ENCODE measurements around the gene OR52I2.

OR52I2 gene

DNA sequence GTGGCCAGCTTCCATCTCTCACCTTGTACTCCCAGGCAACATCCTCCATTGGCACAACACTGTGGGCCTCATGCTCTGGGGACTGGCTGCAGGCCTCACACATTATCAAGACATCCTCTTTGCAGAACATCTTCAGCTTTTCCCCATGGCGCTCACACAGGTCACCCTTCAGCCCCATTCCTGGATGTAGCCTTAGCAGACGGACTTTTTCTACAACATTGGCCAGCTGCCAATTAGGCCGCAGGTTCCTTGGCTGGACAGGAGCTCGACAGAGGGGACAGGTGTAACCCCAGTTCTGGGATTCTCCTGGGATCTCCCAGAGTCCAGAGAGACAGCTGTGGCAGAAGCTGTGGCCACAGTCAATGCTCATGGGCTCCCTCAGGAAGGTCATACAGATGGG lies 23.5 kb downstream of the OR52I2 start:
- TF ChIP-seq, protein P1, sequence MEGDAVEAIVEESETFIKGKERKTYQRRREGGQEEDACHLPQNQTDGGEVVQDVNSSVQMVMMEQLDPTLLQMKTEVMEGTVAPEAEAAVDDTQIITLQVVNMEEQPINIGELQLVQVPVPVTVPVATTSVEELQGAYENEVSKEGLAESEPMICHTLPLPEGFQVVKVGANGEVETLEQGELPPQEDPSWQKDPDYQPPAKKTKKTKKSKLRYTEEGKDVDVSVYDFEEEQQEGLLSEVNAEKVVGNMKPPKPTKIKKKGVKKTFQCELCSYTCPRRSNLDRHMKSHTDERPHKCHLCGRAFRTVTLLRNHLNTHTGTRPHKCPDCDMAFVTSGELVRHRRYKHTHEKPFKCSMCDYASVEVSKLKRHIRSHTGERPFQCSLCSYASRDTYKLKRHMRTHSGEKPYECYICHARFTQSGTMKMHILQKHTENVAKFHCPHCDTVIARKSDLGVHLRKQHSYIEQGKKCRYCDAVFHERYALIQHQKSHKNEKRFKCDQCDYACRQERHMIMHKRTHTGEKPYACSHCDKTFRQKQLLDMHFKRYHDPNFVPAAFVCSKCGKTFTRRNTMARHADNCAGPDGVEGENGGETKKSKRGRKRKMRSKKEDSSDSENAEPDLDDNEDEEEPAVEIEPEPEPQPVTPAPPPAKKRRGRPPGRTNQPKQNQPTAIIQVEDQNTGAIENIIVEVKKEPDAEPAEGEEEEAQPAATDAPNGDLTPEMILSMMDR (IDR thresholded peaks at IDR 0.05; ENCODE audit: low read depth, low read length), result no peak
- no peaks in the 10 kb centered on the region for H3K4me1 ChIP-seq
- H3K9me3 ChIP-seq, result no peaks in the 10 kb centered on the region
- no peaks in the 10 kb centered on the region for H3K27me3 ChIP-seq
- no peaks in the 10 kb centered on the region for H3K36me3 ChIP-seq
- H3K4me3 ChIP-seq (ENCODE audit: low read depth, low read length), result no peak overlapping the region
- DNase-seq, result no peak

DNA sequence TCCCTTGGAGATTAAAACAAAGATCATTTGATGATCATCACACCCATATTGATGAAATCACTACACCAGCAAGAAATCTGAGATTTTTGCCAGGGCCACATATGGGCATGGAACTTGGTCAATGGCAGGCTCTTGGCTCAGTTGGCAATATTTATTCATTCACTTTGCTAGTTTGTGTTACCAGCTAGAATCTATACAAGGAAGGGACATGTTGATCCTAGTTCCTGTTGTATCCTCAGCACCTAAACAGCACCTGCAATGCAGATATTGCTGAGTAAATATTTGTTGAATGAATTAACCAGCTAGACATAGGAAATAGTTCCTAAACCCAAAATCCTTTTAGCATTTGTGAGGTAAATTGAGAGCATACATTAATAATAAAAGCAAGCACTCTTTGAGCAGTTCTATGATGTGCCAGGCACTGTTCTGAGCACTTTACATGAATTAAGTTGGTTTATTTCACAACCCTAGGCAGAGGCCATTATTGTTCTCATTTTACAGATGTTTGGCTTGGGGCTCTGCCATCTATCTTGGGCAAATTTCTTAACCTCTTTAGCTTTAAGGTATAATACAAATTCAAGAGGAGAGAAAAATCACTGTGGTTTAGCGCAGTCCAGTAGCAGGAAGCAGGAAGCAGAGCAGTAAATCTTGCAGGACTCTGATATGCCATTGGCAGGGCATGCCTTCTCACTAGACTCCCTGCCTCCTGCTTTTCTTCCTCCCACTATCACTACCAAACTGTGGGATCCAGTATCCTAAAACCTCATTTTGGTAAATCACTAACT lies 24.9 kb downstream of the OR52I2 start:
- Histone ChIP-seq H3K36me3 (no peaks in the 10 kb centered on the region), H3K27me3 (no peaks in the 10 kb centered on the region), H3K4me1 (no peaks in the 10 kb centered on the region), H3K4me3 (ENCODE audit: low read depth, low read length) (no peak overlapping the region), H3K9me3 (no peaks in the 10 kb centered on the region)
- TF ChIP-seq, protein P1 (IDR thresholded peaks at IDR 0.05; ENCODE audit: low read depth, low read length), result no peak
- DNase-seq, result no peak

DNA sequence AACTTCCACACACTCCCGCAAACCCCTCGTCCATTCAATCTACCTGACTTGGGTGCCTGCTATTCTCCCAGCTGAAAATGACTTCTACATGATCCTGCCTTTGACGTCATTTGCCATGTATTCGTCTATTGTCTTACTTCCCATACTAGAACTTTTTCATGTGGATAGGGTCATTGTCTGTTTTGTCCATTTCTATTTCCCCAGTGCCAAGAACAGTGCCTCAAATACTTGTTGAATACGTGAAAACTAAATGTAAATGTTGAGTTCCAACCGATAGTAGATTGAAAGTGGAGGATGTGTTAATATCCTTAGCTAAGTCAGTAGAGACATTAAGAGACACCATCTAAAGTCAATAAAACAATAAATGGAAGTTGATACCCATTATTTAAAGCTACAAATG lies 25.6 kb downstream of the OR52I2 start:
- Histone ChIP-seq H3K4me3 (ENCODE audit: low read depth, low read length) (peak overlapping the region; percentile 61), H3K27me3 (no peaks in the 10 kb centered on the region), H3K4me1 (no peaks in the 10 kb centered on the region), H3K9me3 (no peaks in the 10 kb centered on the region), H3K36me3 (no peaks in the 10 kb centered on the region)
- TF ChIP-seq, protein P1 (IDR thresholded peaks at IDR 0.05; ENCODE audit: low read depth, low read length), result no peak
- DNase-seq, result no peak

DNA sequence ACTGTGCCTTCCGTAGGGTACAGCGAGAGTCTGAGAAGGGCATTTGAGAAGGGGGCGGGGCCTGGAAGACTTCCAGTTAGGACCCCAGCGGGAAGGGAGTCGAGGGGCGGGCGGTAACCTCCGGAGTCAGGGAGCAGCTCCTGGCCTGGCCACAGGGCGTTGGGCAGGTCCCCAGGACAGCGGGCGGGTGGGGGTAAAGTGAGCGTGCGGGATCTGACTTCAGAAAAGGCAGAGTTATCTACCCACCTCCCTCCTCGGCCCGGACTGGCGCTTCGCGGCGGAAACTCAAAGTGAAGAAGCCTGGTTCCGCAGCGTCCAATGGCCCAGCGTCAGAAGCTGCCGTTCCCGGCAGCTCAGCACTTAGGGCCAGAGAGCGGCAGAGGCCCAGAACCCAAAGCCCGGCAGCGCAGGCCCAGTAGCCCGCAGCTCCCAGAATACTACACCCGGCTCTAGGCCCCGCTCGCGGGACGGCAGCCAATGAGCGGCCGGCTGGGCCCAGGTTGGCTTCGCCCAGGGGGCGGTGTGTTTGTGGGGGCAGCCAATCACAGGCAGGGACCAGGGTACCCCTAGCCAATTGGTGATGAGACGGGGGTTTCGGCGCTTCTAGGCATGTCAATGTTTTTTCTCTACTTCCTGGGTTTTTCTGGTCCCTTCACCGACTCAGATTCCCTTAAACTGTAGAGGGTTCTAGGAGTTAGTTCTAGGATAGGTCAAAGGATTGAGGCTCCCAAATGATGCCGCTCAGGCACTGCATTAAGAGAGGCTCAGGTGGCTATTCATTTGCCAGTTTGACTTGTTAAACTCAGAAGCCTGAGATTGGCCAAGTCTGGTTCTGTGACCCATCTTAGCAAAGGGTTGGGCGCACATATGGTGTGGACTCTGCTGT lies 26.5 kb downstream of the OR52I2 start, which contains the start of gene TRIM68:
Gene TRIM68 (minus strand): TSS at position 451 of the 886 bp plus-strand sequence. CDS start 2,727 bp downstream, outside the sequence.
- no peaks in the 10 kb centered on the region for H3K9me3 ChIP-seq
- DNase-seq, result peak; percentile 90
- H3K36me3 ChIP-seq, result no peaks in the 10 kb centered on the region
- TF ChIP-seq, protein P1 (IDR thresholded peaks at IDR 0.05; ENCODE audit: low read depth, low read length), result no peak
- H3K4me3 ChIP-seq (ENCODE audit: low read depth, low read length), result peak within 1 kb of the TSS; percentile 61
- H3K4me1 ChIP-seq, result no peaks in the 10 kb centered on the region
- no peaks in the 10 kb centered on the region for H3K27me3 ChIP-seq

DNA sequence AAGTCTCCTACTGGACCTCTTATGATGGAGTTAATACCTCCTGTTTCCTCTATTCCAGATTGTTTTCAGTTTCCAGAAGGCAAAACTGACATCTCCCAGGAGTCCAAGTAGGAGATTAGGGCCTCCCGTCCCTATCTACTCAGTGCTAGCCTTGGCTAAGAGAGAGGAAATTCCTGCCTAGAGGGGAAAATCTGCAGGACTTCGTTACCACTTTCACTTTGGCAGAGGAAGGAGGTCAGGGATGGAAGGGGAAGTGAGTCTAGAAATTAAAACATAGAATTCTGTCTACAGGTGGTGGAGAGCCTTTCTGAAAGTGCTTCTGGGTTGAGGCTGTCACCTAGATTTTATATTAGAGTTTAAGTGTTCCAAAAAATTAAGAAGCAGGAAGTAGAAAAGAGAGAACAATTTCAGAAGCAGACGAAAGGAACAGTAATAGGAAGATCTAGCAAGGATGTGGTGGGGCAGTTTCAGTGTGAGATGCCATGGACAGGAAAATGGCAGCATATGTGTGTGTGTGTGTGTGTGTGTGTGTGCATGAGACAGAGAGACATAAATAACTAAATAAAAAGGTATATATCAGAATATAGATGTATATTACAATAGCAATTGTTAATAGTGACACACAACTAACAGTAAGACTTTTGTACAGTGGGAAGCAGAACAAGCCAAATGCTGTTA lies 28.9 kb downstream of the OR52I2 start:
- H3K4me1 ChIP-seq, result no peaks in the 10 kb centered on the region
- H3K27me3 ChIP-seq, result no peaks in the 10 kb centered on the region
- no peak overlapping the region for H3K4me3 ChIP-seq (ENCODE audit: low read depth, low read length)
- DNase-seq, result no peak
- H3K9me3 ChIP-seq, result no peaks in the 10 kb centered on the region
- TF ChIP-seq, protein P1 (IDR thresholded peaks at IDR 0.05; ENCODE audit: low read depth, low read length), result no peak
- H3K36me3 ChIP-seq, result no peaks in the 10 kb centered on the region
